Endothelial cell (in vitro differentiated cells): ENCODE measurements around the gene COL19A1. TPM values are rescaled to one million over a fixed set of nuclear protein-coding genes. Genes with fewer than 3 reads are reported as not detected.

Source experiments
- DNase-seq: peaks from one replicate; pipeline ENCODE4 v3.0.0; 2021; ENCODE audit warnings: low spot score
- H3K27ac Mint-ChIP-seq: one replicate; pipeline ENCODE4 v1.8.0; 2021; ENCODE audit warnings: mixed read lengths, inconsistent platforms; ENCODE audit not compliant: unreplicated experiment
- H3K27me3 Mint-ChIP-seq: one replicate; pipeline ENCODE4 v1.8.0; 2021; ENCODE audit warnings: mild to moderate bottlenecking, moderate library complexity, mixed read lengths, inconsistent platforms; ENCODE audit not compliant: unreplicated experiment
- H3K36me3 Mint-ChIP-seq: one replicate; pipeline ENCODE4 v1.8.0; 2021; ENCODE audit warnings: mild to moderate bottlenecking, low read depth, mixed read lengths, inconsistent platforms; ENCODE audit not compliant: unreplicated experiment
- H3K4me1 Mint-ChIP-seq: one replicate; pipeline ENCODE4 v1.8.0; 2021; ENCODE audit warnings: mild to moderate bottlenecking, mixed read lengths, inconsistent platforms; ENCODE audit not compliant: unreplicated experiment
- H3K4me3 Mint-ChIP-seq: one replicate; pipeline ENCODE4 v1.8.0; 2021; ENCODE audit warnings: mild to moderate bottlenecking, mixed read lengths, inconsistent platforms; ENCODE audit not compliant: unreplicated experiment
- H3K9me3 Mint-ChIP-seq: one replicate; pipeline ENCODE4 v1.8.0; 2021; ENCODE audit warnings: mixed read lengths, inconsistent platforms; ENCODE audit not compliant: unreplicated experiment
- total RNA-seq: library from RNA; stranded (reverse); fragmentation: NEBNext Ultra II Directional; extraction: Animal tissue kit (Norgen Biotek cat#: 25700); gene quantifications from one replicate; pipeline ENCODE4 v1.2.1, GENCODE V29; 2021; ENCODE audit not compliant: unreplicated experiment
- TF ChIP-seq, protein P1 (sequence below): fragments of 200-600 bp; sonication (generic); IDR thresholded peaks from one replicate; pipeline ENCODE4 v1.5.0; 2021; ENCODE audit warnings: antibody characterized with exemption; ENCODE audit not compliant: unreplicated experiment

Gene COL19A1
- total RNA-seq, 1 donor from 2014 or later = 0.33 TPM

DNA sequence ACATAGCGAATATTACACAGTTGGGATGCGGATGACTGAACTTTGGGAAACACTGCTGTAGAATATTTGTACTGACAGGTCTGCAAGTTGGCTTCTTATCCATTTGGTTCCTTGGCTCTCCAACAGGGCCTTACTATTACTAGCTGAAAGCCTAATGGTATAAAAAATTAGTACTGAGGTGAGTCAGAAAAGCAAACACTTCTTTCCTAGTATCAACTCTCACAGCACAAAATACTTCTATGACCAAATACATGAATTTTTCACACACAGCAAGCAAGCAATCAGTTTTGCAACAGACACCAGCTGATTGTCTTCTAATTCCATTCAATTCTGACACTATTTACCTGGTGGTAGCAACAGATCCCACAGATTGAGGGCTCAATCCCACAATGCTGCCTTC, 268.2 kb downstream of the COL19A1 start:
- DNase-seq = no peak
- no peaks in the 10 kb centered on the region for H3K27me3 Mint-ChIP-seq
- H3K9me3 Mint-ChIP-seq = no peaks in the 10 kb centered on the region
- no peak overlapping the region for H3K4me3 Mint-ChIP-seq
- no peaks in the 10 kb centered on the region for H3K36me3 Mint-ChIP-seq
- TF ChIP-seq, protein P1, sequence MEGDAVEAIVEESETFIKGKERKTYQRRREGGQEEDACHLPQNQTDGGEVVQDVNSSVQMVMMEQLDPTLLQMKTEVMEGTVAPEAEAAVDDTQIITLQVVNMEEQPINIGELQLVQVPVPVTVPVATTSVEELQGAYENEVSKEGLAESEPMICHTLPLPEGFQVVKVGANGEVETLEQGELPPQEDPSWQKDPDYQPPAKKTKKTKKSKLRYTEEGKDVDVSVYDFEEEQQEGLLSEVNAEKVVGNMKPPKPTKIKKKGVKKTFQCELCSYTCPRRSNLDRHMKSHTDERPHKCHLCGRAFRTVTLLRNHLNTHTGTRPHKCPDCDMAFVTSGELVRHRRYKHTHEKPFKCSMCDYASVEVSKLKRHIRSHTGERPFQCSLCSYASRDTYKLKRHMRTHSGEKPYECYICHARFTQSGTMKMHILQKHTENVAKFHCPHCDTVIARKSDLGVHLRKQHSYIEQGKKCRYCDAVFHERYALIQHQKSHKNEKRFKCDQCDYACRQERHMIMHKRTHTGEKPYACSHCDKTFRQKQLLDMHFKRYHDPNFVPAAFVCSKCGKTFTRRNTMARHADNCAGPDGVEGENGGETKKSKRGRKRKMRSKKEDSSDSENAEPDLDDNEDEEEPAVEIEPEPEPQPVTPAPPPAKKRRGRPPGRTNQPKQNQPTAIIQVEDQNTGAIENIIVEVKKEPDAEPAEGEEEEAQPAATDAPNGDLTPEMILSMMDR = no peak
- H3K4me1 Mint-ChIP-seq = no peaks in the 10 kb centered on the region
- H3K27ac Mint-ChIP-seq = no peak overlapping the region

DNA sequence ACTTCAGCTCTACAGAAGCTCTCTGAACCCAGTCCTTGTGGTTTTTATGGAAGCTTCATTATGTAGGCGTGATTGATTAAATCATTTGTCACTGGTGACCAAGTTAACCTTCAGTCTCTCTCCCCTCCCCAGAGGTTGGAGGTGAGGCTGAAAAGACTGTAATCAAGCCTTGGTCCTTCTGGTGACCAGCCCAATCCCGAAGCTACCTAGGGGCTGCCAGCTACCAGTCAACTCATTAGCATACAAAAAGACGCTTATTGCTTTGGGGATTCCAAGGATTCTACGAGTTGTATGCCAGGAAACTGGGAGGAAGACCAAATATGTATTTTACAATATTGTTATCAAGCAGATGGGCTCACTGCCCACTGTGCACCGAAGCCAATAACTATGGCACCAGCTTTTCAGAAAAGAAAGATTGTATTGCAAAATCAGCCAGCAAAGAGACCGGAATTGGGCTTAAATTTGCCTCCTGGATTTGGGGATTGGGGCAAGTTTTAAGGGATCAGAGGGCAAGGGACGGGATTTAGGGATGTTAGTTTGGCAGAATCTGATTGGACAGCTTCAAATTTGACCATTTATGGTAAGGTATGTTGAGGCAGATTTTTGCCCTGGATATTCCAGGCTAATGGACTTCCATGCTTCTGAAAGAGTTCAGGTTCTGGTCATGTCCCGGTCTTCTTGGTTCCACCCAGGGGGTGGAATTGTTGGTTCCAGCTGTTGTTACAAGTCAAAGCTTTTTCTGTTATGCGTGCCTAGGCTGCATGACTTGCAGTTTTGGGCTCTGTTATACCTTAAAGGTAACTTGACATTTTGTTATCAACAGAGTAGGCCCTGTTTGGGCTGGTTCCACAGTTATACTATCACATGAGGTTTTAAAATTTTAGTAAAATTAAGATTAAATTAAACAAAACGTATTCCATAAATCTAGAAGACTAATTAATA, 269.1 kb downstream of the COL19A1 start:
- no peaks in the 10 kb centered on the region for H3K9me3 Mint-ChIP-seq
- no peak overlapping the region for H3K4me3 Mint-ChIP-seq
- no peaks in the 10 kb centered on the region for H3K4me1 Mint-ChIP-seq
- no peak overlapping the region for H3K27ac Mint-ChIP-seq
- no peaks in the 10 kb centered on the region for H3K36me3 Mint-ChIP-seq
- H3K27me3 Mint-ChIP-seq = no peaks in the 10 kb centered on the region
- TF ChIP-seq, protein P1 = no peak
- no peak for DNase-seq

GRCh38 chr6:70136996-70137395, 270.6 kb downstream of the COL19A1 start:
- Mint-ChIP-seq H3K36me3 (no peaks in the 10 kb centered on the region), H3K27me3 (no peaks in the 10 kb centered on the region), H3K4me1 (no peaks in the 10 kb centered on the region), H3K9me3 (no peaks in the 10 kb centered on the region), H3K27ac (no peak overlapping the region), H3K4me3 (no peak overlapping the region)
- TF ChIP-seq, protein P1 = no peak
- no peak for DNase-seq

GRCh38 chr6:70140496-70140895, 274.1 kb downstream of the COL19A1 start:
- no peak overlapping the region for H3K4me3 Mint-ChIP-seq
- no peak overlapping the region for H3K27ac Mint-ChIP-seq
- H3K36me3 Mint-ChIP-seq = no peaks in the 10 kb centered on the region
- TF ChIP-seq, protein P1 = no peak
- no peaks in the 10 kb centered on the region for H3K4me1 Mint-ChIP-seq
- H3K9me3 Mint-ChIP-seq = no peaks in the 10 kb centered on the region
- H3K27me3 Mint-ChIP-seq = no peaks in the 10 kb centered on the region
- no peak for DNase-seq

DNA sequence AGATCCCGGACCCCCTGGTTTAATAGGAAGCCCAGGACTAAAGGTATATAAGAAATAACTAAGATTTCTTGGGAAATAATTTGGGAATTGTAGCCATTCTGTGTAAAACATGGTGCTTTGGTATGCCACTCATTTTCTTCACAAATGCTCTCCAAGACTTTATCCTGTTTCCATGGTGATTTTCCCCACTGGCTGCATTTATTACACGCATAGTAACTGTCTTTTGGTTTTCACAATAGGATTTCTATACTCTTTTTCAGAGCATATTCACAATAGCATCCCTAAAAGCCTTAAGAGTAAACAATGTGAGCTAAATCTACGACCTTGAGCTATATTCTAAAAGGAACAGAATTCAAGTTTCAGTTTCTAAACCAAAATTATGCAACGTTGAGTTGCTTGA, 275.7 kb downstream of the COL19A1 start:
- Mint-ChIP-seq H3K27ac (no peak overlapping the region), H3K36me3 (no peaks in the 10 kb centered on the region), H3K4me1 (no peaks in the 10 kb centered on the region), H3K4me3 (no peak overlapping the region), H3K9me3 (no peaks in the 10 kb centered on the region), H3K27me3 (no peaks in the 10 kb centered on the region)
- no peak for DNase-seq
- TF ChIP-seq, protein P1 = no peak
